Measurements from ENCODE around the gene EMSY.

The EMSY gene

DNA sequence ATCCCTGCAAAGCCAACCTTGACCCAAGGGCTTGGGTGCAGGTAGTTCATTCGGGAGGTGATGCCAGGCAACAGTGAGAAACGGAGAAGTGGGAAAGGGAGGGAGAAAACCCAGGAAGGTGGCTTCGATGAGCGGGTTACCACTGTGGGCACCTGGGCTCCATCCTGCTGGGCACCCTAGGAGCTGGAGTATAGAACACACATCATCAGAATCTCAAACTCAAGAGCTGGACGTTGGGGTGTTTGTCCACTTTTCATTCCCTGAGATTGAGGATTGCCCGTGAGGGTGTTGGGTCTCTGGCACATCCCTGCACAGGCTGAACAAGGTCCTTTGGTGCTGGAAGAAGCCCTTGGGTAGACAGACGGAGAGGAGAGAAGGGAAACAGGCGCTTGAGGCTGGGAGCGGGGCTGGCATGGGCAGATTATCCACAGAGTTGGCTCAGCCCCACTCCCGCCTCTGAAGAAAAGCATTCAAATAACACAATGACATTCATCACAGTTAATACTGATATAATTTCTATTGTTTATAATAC lies 155.4 kb downstream of the EMSY start:
- DNase-seq: no peak

DNA sequence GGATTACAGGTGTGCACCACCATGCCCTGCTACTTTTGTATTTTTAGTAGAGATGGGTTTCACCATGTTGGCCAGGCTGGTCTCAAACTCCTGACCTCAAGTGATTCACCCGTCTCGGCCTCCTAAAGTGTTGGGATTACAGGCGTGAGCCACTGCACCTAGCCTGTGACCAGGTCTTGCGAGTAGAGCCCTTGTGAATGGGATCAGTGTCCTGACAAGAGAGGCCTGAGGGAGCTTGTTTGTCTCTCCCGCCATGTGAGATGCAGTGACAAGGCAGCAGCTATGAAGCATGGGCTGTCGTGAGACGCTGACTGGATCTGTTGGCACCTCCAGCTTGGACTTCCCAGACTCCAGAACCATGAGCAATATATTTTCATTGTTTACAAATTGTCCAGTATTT lies 156.5 kb downstream of the EMSY start:
- peak in 1 of 3 donors; percentile 15 for DNase-seq

DNA sequence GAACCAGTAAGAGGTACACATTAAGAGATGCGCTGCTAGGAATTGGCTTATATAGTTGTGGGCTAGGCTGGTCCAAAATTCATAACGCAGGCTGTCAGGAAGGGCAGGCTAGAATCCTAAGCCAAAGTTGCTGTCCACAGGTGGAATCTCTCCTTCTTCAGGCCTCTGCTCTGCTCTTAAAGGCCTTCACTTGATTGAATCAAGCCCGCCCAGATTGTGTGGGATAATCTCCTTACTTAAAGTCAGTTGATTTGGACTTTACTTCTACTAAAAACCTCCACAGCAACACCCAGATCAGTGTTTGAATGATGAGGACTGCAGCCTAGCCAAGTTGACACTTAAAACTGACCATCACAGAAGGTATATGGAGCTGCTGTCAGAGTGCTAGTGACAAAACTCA lies 156.9 kb downstream of the EMSY start:
- DNase-seq: no peak

DNA sequence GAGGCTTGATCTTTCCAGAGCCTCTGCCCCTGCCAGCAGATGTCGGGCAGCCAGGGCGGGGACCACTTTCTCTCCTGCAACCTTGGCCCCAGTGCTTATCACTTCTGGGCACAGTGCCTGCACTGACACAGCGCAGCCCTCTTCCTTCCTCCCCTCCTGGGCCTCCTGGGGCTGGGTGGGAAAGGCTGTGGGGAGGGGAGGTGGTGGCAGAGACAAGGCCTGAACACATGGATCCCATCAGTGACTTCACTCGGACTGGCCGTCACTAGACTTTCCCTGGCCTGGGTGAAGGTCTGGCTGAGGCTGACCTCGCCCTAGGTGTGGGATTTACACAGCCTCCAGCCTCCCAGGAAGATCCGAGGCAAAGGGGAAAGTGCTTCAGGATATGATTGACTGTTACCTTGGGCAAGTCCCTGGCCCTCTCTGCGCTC lies 157.6 kb downstream of the EMSY start:
- peak in 1 of 3 donors; percentile 16 for DNase-seq

Data from suppressor macrophage treated with lipopolysaccharide for 1 hour (primary cell).